ENCODE data around the gene RPS6KA2. TPM values are rescaled to one million over a fixed set of nuclear protein-coding genes. Genes with fewer than 3 reads are reported as not detected.

RPS6KA2 gene
- total RNA-seq, 1 experiment from 2014 or later = 4.1 TPM

GRCh38 chr6:166497087-166497899, 129.8 kb downstream of the RPS6KA2 start:
- Histone ChIP-seq H3K27ac (ENCODE audit: low read length) (no peak overlapping the region), H3K9me3 (ENCODE audit: control insufficient read depth, insufficient read depth, low read depth, low read length) (no peaks in the 10 kb centered on the region), H3K4me1 (ENCODE audit: control insufficient read depth, insufficient read depth, low read length) (no peaks in the 10 kb centered on the region), H3K4me3 (ENCODE audit: low read depth in 2 of 2, low read length in 2 of 2) (no peak overlapping the region), H3K27me3 (ENCODE audit: control insufficient read depth, insufficient read depth, low read length) (no peaks in the 10 kb centered on the region), H3K36me3 (ENCODE audit: control insufficient read depth, insufficient read depth, low read length) (no peaks in the 10 kb centered on the region)
- TF ChIP-seq REST (IDR thresholded peaks at IDR 0.05; ENCODE audit: insufficient read depth in 1 of 2, low read depth in 2 of 2, low read length in 1 of 2) (no peak), TCF7L2 (IDR thresholded peaks at IDR 0.05; ENCODE audit: low read depth, low read length) (no peak), POLR2AphosphoS5 (IDR thresholded peaks at IDR 0.05; ENCODE audit: low read depth, low read length) (no peak), CTCF (IDR thresholded peaks at IDR 0.05) (no peak), SIN3A (IDR thresholded peaks at IDR 0.05; ENCODE audit: borderline replicate concordance, insufficient read depth, low read depth, low read length) (no peak)
- ChIA-PET POLR2A (no interaction called here), CTCF (no interaction called here)
- DNase-seq (ENCODE audit: low read depth, low spot score) (no peak), ATAC-seq (no peak)
- intact Hi-C loops (cut with micrococcal nuclease; ENCODE audit: unreplicated experiment) = no loop called here
- in situ Hi-C loops (cut with HindIII; ENCODE audit: low pct_unique_long_range_greater_than_20kb, low sequenced_read_pairs) = no loop called here
- no TSS peak for BruUV-seq (replicated peaks)

GRCh38 chr6:166496460-166496859, 130.6 kb downstream of the RPS6KA2 start:
- H3K36me3 ChIP-seq (ENCODE audit: control insufficient read depth, insufficient read depth, low read length) = no peaks in the 10 kb centered on the region
- ATAC-seq = no peak
- TF ChIP-seq SIN3A (IDR thresholded peaks at IDR 0.05; ENCODE audit: borderline replicate concordance, insufficient read depth, low read depth, low read length) (no peak), POLR2AphosphoS5 (IDR thresholded peaks at IDR 0.05; ENCODE audit: low read depth, low read length) (no peak), TCF7L2 (IDR thresholded peaks at IDR 0.05; ENCODE audit: low read depth, low read length) (no peak), REST (IDR thresholded peaks at IDR 0.05; ENCODE audit: insufficient read depth in 1 of 2, low read depth in 2 of 2, low read length in 1 of 2) (no peak), CTCF (IDR thresholded peaks at IDR 0.05) (no peak)
- no peaks in the 10 kb centered on the region for H3K9me3 ChIP-seq (ENCODE audit: control insufficient read depth, insufficient read depth, low read depth, low read length)
- intact Hi-C loops (cut with micrococcal nuclease; ENCODE audit: unreplicated experiment) = no loop called here
- H3K4me1 ChIP-seq (ENCODE audit: control insufficient read depth, insufficient read depth, low read length) = no peaks in the 10 kb centered on the region
- POLR2A ChIA-PET = interaction anchor here (0.7 kb wide), 1 partner anchor 12 kb away, joined by 5 read pairs; no protein-coding TSS in a partner anchor
- CTCF ChIA-PET = no interaction called here
- no peak overlapping the region for H3K4me3 ChIP-seq (ENCODE audit: low read depth in 2 of 2, low read length in 2 of 2)
- no peaks in the 10 kb centered on the region for H3K27me3 ChIP-seq (ENCODE audit: control insufficient read depth, insufficient read depth, low read length)
- no peak overlapping the region for H3K27ac ChIP-seq (ENCODE audit: low read length)
- in situ Hi-C loops (cut with HindIII; ENCODE audit: low pct_unique_long_range_greater_than_20kb, low sequenced_read_pairs) = no loop called here
- BruUV-seq (replicated peaks) = no TSS peak
- no peak for DNase-seq (ENCODE audit: low read depth, low spot score)

Measured in Panc1 (cell line).